H9 (cell line): ENCODE results near the gene RSU1. TPM values are rescaled to one million over a fixed set of nuclear protein-coding genes. Genes with fewer than 3 reads are reported as not detected.

Experiments used
- DNase-seq: peaks from one replicate; pipeline ENCODE4 v3.0.0-alpha.2; 2017
- H2AFZ ChIP-seq: one replicate; pipeline ENCODE4 v1.6.1; 2013; ENCODE audit warnings: mild to moderate bottlenecking, low read length, control low read depth, moderate library complexity
- H2AK5ac ChIP-seq: 2 replicates; pipeline ENCODE4 v1.6.1; 2013; ENCODE audit warnings: low read length, control low read depth, mixed read lengths; ENCODE audit not compliant: insufficient read length
- H2BK120ac ChIP-seq: one replicate; pipeline ENCODE4 v1.6.1; 2013; ENCODE audit warnings: low read depth, mild to moderate bottlenecking, low read length, control low read depth, inconsistent platforms; ENCODE audit not compliant: poor library complexity, severe bottlenecking
- H2BK12ac ChIP-seq: 2 replicates; pipeline ENCODE4 v1.6.1; 2013; ENCODE audit warnings: low read length, control low read depth, mixed read lengths, low read depth; ENCODE audit not compliant: insufficient read length
- H2BK15ac ChIP-seq: 2 replicates; pipeline ENCODE4 v1.6.1; 2013; ENCODE audit warnings: low read depth, low read length, control low read depth
- H2BK20ac ChIP-seq: one replicate; pipeline ENCODE4 v1.6.1; 2013; ENCODE audit warnings: low read depth, mild to moderate bottlenecking, low read length, control low read depth, inconsistent platforms; ENCODE audit not compliant: poor library complexity, severe bottlenecking
- H2BK5ac ChIP-seq: 2 replicates; pipeline ENCODE4 v1.6.1; 2013; ENCODE audit warnings: low read length, control low read depth, mixed read lengths; ENCODE audit not compliant: insufficient read length
- H3K14ac ChIP-seq: 2 replicates; pipeline ENCODE4 v1.6.1; 2013; ENCODE audit warnings: low read length, control low read depth; ENCODE audit not compliant: insufficient read depth
- H3K18ac ChIP-seq: 2 replicates; pipeline ENCODE4 v1.6.1; 2013; ENCODE audit warnings: low read depth, mild to moderate bottlenecking, mixed read lengths, low read length, control low read depth; ENCODE audit not compliant: insufficient read length
- H3K23ac ChIP-seq: 2 replicates; pipeline ENCODE4 v1.6.1; 2013; ENCODE audit warnings: low read length, control low read depth, mixed read lengths, low read depth; ENCODE audit not compliant: insufficient read length
- H3K23me2 ChIP-seq: 2 replicates; pipeline ENCODE4 v1.6.1; 2013; ENCODE audit warnings: low read depth, mild to moderate bottlenecking, mixed read lengths, low read length, control low read depth; ENCODE audit not compliant: insufficient read length, poor library complexity, severe bottlenecking
- H3K27ac ChIP-seq: 2 replicates; pipeline ENCODE4 v1.5.1; 2013; ENCODE audit warnings: low read length, control low read depth, mixed read lengths, low read depth; ENCODE audit not compliant: insufficient read length
- H3K27me3 ChIP-seq: 2 replicates; pipeline ENCODE4 v1.6.1; 2013; ENCODE audit warnings: low read length, control low read depth, inconsistent platforms; ENCODE audit not compliant: insufficient read depth
- H3K4ac ChIP-seq: 2 replicates; pipeline ENCODE4 v1.6.1; 2013; ENCODE audit warnings: low read depth, mild to moderate bottlenecking, control low read depth, inconsistent platforms, low read length, moderate library complexity
- H3K4me1 ChIP-seq: 2 replicates; pipeline ENCODE4 v1.6.1; 2013; ENCODE audit warnings: low read length, control low read depth, inconsistent platforms; ENCODE audit not compliant: insufficient read depth
- H3K4me2 ChIP-seq: 2 replicates; pipeline ENCODE4 v1.6.1; 2013; ENCODE audit warnings: low read length, control low read depth, mixed read lengths; ENCODE audit not compliant: insufficient read length, insufficient read depth
- H3K56ac ChIP-seq: 2 replicates; pipeline ENCODE4 v1.6.1; 2013; ENCODE audit warnings: low read depth, mild to moderate bottlenecking, mixed read lengths, low read length, control low read depth; ENCODE audit not compliant: insufficient read length
- H3K79me1 ChIP-seq: 2 replicates; pipeline ENCODE4 v1.6.1; 2013; ENCODE audit warnings: low read depth, mild to moderate bottlenecking, moderate library complexity, low read length, control low read depth, inconsistent platforms; ENCODE audit not compliant: insufficient read depth, poor library complexity, severe bottlenecking
- H3K79me2 ChIP-seq: 2 replicates; pipeline ENCODE4 v1.6.1; 2013; ENCODE audit warnings: low read length, control low read depth, inconsistent platforms; ENCODE audit not compliant: insufficient read depth
- H3K9ac ChIP-seq: 2 replicates; pipeline ENCODE4 v1.6.1; 2013; ENCODE audit warnings: low read length, control low read depth, mixed read lengths; ENCODE audit not compliant: insufficient read length; ENCODE audit errors: extremely low read depth
- H3K9me3 ChIP-seq: one replicate; pipeline ENCODE4 v1.6.1; 2013; ENCODE audit warnings: low read depth, low read length, inconsistent platforms; ENCODE audit not compliant: control insufficient read depth
- H3T11ph ChIP-seq: one replicate; pipeline ENCODE4 v1.6.1; 2013; ENCODE audit warnings: mild to moderate bottlenecking, low read length, control low read depth, inconsistent platforms
- H4K20me1 ChIP-seq: one replicate; pipeline ENCODE4 v1.6.1; 2013; ENCODE audit not compliant: control insufficient read depth, insufficient read length, insufficient read depth
- H4K5ac ChIP-seq: 2 replicates; pipeline ENCODE4 v1.6.1; 2013; ENCODE audit warnings: low read depth, mild to moderate bottlenecking, mixed read lengths, low read length, control low read depth; ENCODE audit not compliant: insufficient read length
- H4K8ac ChIP-seq: replicated peaks from 2 replicates; pipeline ENCODE4 v1.6.1; 2013; ENCODE audit warnings: low read length, control low read depth, mixed read lengths, low read depth; ENCODE audit not compliant: insufficient read length
- H4K91ac ChIP-seq: 2 replicates; pipeline ENCODE4 v1.6.1; 2013; ENCODE audit warnings: low read depth, mild to moderate bottlenecking, moderate library complexity, mixed read lengths, low read length, control low read depth; ENCODE audit not compliant: insufficient read length
- H3K27ac Mint-ChIP-seq, 3 experiments: 2 replicates in 2 of 3; 3 replicates in 1 of 3; pipeline ENCODE4 v1.8.0; 2020 to 2021; ENCODE audit warnings: mixed read lengths in 3 of 3, mild to moderate bottlenecking in 1 of 3, moderate library complexity in 1 of 3
- H3K27me3 Mint-ChIP-seq: 2 replicates; pipeline ENCODE4 v1.8.0; 2021; ENCODE audit warnings: low read depth, mild to moderate bottlenecking, moderate library complexity, mixed read lengths
- H3K36me3 Mint-ChIP-seq, 3 experiments: 2 replicates in 2 of 3; 3 replicates in 1 of 3; pipeline ENCODE4 v1.8.0; 2020 to 2021; ENCODE audit warnings: low read depth in 3 of 3, mixed read lengths in 3 of 3; ENCODE audit not compliant: insufficient read depth in 1 of 3
- H3K4me1 Mint-ChIP-seq, 2 experiments: 2 replicates each; pipeline ENCODE4 v1.8.0; 2020; ENCODE audit warnings: mixed read lengths in 2 of 2
- H3K4me3 Mint-ChIP-seq, 2 experiments: 2 replicates in 1 of 2; 3 replicates in 1 of 2; pipeline ENCODE4 v1.8.0; 2020 to 2021; ENCODE audit warnings: mild to moderate bottlenecking in 2 of 2, mixed read lengths in 2 of 2, moderate library complexity in 1 of 2
- H3K9me3 Mint-ChIP-seq, 2 experiments: 2 replicates in 1 of 2; 3 replicates in 1 of 2; pipeline ENCODE4 v1.8.0; 2020; ENCODE audit warnings: mild to moderate bottlenecking in 2 of 2, mixed read lengths in 2 of 2, moderate library complexity in 1 of 2
- WGBS: extraction: QIAGEN DNeasy Blood & Tissue Kit; methylation state at CpG from one replicate; pipeline ENCODE4 v1.1.7; 2013; ENCODE audit warnings: missing lambda C conversion rate, low lambda C conversion rate, mixed read lengths; ENCODE audit not compliant: insufficient read length; ENCODE audit errors: extremely low coverage; 5-methylcytosine and 5-hydroxymethylcytosine counted together
- total RNA-seq: library from RNA; stranded (reverse); gene quantifications from 2 replicates; pipeline ENCODE4 v1.2.1, GENCODE V29; 2021
- TF ChIP-seq, protein P1 (sequence below): fragments of 200-600 bp; sonication (generic); conservative IDR thresholded peaks from 3 replicates; pipeline ENCODE4 v1.8.0; 2021; ENCODE audit warnings: antibody characterized with exemption, mild to moderate bottlenecking

The RSU1 gene
- total RNA-seq, 1 experiment from 2014 or later, result 59.4 TPM

- Histone ChIP-seq H3T11ph (no peak overlapping the region), H3K56ac (no peak overlapping the region), H3K27me3 (no peaks in the 10 kb centered on the region), H3K79me1 (no peaks in the 10 kb centered on the region), H4K91ac (no peak overlapping the region), H3K9ac (no peak overlapping the region), H3K27ac (no peak overlapping the region), H2BK12ac (no peak overlapping the region), H3K4me1 (no peaks in the 10 kb centered on the region), H3K4me2 (no peak overlapping the region), H4K5ac (no peak overlapping the region), H3K9me3 (no peaks in the 10 kb centered on the region), H3K79me2 (no peaks in the 10 kb centered on the region), H3K23ac (no peak overlapping the region), H2BK15ac (no peak overlapping the region), H2AFZ (no peak overlapping the region), H4K20me1 (no peaks in the 10 kb centered on the region), H2BK120ac (no peak overlapping the region), H2BK20ac (no peak overlapping the region), H3K18ac (no peak overlapping the region), H3K23me2 (no peaks in the 10 kb centered on the region), H4K8ac (no peak overlapping the region), H3K14ac (no peak overlapping the region), H2AK5ac (no peak overlapping the region), H3K4ac (no peak overlapping the region), H2BK5ac (no peak overlapping the region)
- Mint-ChIP-seq H3K4me1 (peaks cover 5 to 7% of the 10 kb centered on the region in 2 experiments), H3K27me3 (no peaks in the 10 kb centered on the region), H3K9me3 (no peaks in the 10 kb centered on the region), H3K36me3 (no peaks in the 10 kb centered on the region), H3K4me3 (no peak overlapping the region), H3K27ac (no peak overlapping the region)
- WGBS, result no CpG with 5 or more reads among the region's 8 CpGs
- TF ChIP-seq, protein P1, sequence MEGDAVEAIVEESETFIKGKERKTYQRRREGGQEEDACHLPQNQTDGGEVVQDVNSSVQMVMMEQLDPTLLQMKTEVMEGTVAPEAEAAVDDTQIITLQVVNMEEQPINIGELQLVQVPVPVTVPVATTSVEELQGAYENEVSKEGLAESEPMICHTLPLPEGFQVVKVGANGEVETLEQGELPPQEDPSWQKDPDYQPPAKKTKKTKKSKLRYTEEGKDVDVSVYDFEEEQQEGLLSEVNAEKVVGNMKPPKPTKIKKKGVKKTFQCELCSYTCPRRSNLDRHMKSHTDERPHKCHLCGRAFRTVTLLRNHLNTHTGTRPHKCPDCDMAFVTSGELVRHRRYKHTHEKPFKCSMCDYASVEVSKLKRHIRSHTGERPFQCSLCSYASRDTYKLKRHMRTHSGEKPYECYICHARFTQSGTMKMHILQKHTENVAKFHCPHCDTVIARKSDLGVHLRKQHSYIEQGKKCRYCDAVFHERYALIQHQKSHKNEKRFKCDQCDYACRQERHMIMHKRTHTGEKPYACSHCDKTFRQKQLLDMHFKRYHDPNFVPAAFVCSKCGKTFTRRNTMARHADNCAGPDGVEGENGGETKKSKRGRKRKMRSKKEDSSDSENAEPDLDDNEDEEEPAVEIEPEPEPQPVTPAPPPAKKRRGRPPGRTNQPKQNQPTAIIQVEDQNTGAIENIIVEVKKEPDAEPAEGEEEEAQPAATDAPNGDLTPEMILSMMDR, result no peak
- DNase-seq, result no peak
These were observed 215.0 kb downstream of the RSU1 start for GRCh38 chr10:16602104-16602775.
